HEK293 (cell line): ENCODE results near the gene MYL12A.
A peak's percentile ranks its signal among the peaks of the same experiment; 100 is the strongest.

Source experiments
- CTCF ChIA-PET: fragments of 350-600 bp; formaldehyde crosslinking; extraction: SDS; loops from one replicate; lab custom pipeline; 2021; ENCODE audit warnings: antibody characterized with exemption; lab: Yijun Ruan, JAX
- POLR2A ChIA-PET: fragments of 300-600 bp; formaldehyde crosslinking; extraction: SDS; loops from one replicate; lab custom pipeline; 2020; ENCODE audit warnings: antibody characterized with exemption, inconsistent platforms; lab: Yijun Ruan, JAX
- H3K27ac ChIP-seq: fragments of 200-500 bp; sonication (Bioruptor generic); 2 replicates; pipeline ENCODE4 v1.5.1; 2014; ENCODE audit warnings: low read depth, low read length, control low read depth, inconsistent platforms; ENCODE audit errors: extremely low read depth
- H3K36me3 ChIP-seq, 2 experiments: fragments of 200-500 bp in 1 of 2; sonication (Bioruptor generic) in 1 of 2; 1 replicate in 1 of 2; 2 replicates in 1 of 2; pipeline ENCODE4 v1.5.1; 2014 to 2017; ENCODE audit warnings: inconsistent platforms in 2 of 2, low read length in 2 of 2; ENCODE audit not compliant: control insufficient read depth in 2 of 2, insufficient read depth in 1 of 2
- H3K4me1 ChIP-seq: fragments of 200-500 bp; sonication (Bioruptor generic); 2 replicates; pipeline ENCODE4 v1.5.1; 2014; ENCODE audit warnings: mild to moderate bottlenecking, low read length, inconsistent platforms; ENCODE audit not compliant: control insufficient read depth, insufficient read depth
- H3K4me3 ChIP-seq: 2 replicates; pipeline ENCODE4 v1.5.1; 2011; ENCODE audit warnings: low read depth, mild to moderate bottlenecking, control low read depth, low read length, moderate library complexity
- H3K9me3 ChIP-seq: fragments of 200-500 bp; sonication (Bioruptor generic); 2 replicates; pipeline ENCODE4 v1.5.1; 2014; ENCODE audit warnings: low read depth, low read length, inconsistent platforms; ENCODE audit not compliant: control insufficient read depth, insufficient read depth
- EGR2 ChIP-seq: fragments of 450-650 bp; formaldehyde crosslinking; IDR thresholded peaks from 2 replicates; pipeline ENCODE4 v1.5.1; 2016; ENCODE audit warnings: low read depth, missing biosample characterization, missing genetic modification characterization
- GFI1B ChIP-seq: fragments of 450-650 bp; formaldehyde crosslinking; IDR thresholded peaks from 2 replicates; pipeline ENCODE4 v1.5.1; 2016; ENCODE audit warnings: missing biosample characterization, missing genetic modification characterization
- HIC1 ChIP-seq: fragments of 450-650 bp; formaldehyde crosslinking; IDR thresholded peaks from 2 replicates; pipeline ENCODE4 v1.5.1; 2016; ENCODE audit warnings: missing biosample characterization, missing genetic modification characterization
- REST ChIP-seq: fragments of 450-650 bp; formaldehyde crosslinking; IDR thresholded peaks from 2 replicates; pipeline ENCODE4 v1.5.1; 2016; ENCODE audit warnings: missing biosample characterization, missing genetic modification characterization
- SALL2 ChIP-seq: fragments of 450-650 bp; formaldehyde crosslinking; IDR thresholded peaks from 2 replicates; pipeline ENCODE4 v1.5.0; 2017; ENCODE audit warnings: missing biosample characterization, mild to moderate bottlenecking, missing genetic modification characterization, borderline replicate concordance
- SP2 ChIP-seq: fragments of 450-650 bp; formaldehyde crosslinking; IDR thresholded peaks from 2 replicates; pipeline ENCODE4 v1.5.1; 2016; ENCODE audit warnings: missing biosample characterization, missing genetic modification characterization
- SP7 ChIP-seq: fragments of 450-650 bp; formaldehyde crosslinking; IDR thresholded peaks from 2 replicates; pipeline ENCODE4 v1.5.1; 2016; ENCODE audit warnings: missing biosample characterization, missing genetic modification characterization
- TRIM28 ChIP-seq: IDR thresholded peaks from 2 replicates; pipeline ENCODE4 v1.6.1; 2011; ENCODE audit warnings: low read length, control low read depth, borderline replicate concordance
- ZFP37 ChIP-seq: fragments of 450-650 bp; formaldehyde crosslinking; IDR thresholded peaks from 2 replicates; pipeline ENCODE4 v1.5.1; 2016; ENCODE audit warnings: missing biosample characterization, missing genetic modification characterization
- ZIC2 ChIP-seq: fragments of 450-650 bp; formaldehyde crosslinking; IDR thresholded peaks from 2 replicates; pipeline ENCODE4 v1.5.1; 2016; ENCODE audit warnings: missing biosample characterization, missing genetic modification characterization
- ZNF112 ChIP-seq: fragments of 450-650 bp; formaldehyde crosslinking; IDR thresholded peaks from 2 replicates; pipeline ENCODE4 v1.5.0; 2017; ENCODE audit warnings: missing biosample characterization, missing genetic modification characterization
- ZNF211 ChIP-seq: fragments of 450-650 bp; formaldehyde crosslinking; IDR thresholded peaks from 2 replicates; pipeline ENCODE4 v1.5.1; 2016; ENCODE audit warnings: low read depth, missing biosample characterization, missing genetic modification characterization
- ZNF26 ChIP-seq: fragments of 450-650 bp; formaldehyde crosslinking; IDR thresholded peaks from 2 replicates; pipeline ENCODE4 v1.5.1; 2016; ENCODE audit warnings: missing biosample characterization, missing genetic modification characterization
- ZNF266 ChIP-seq: fragments of 450-650 bp; formaldehyde crosslinking; IDR thresholded peaks from 2 replicates; pipeline ENCODE4 v1.5.1; 2016; ENCODE audit warnings: missing biosample characterization, missing genetic modification characterization, low read depth
- ZNF292 ChIP-seq: fragments of 450-650 bp; formaldehyde crosslinking; IDR thresholded peaks from 2 replicates; pipeline ENCODE4 v1.5.1; 2016; ENCODE audit warnings: low read depth, missing biosample characterization, missing genetic modification characterization, borderline replicate concordance
- ZNF311 ChIP-seq: fragments of 450-650 bp; formaldehyde crosslinking; IDR thresholded peaks from 2 replicates; pipeline ENCODE4 v1.5.1; 2017; ENCODE audit warnings: missing biosample characterization, missing genetic modification characterization, borderline replicate concordance
- ZNF335 ChIP-seq: fragments of 450-650 bp; formaldehyde crosslinking; conservative IDR thresholded peaks from 2 replicates; pipeline ENCODE4 v1.5.1; 2016; ENCODE audit warnings: missing biosample characterization, missing genetic modification characterization
- ZNF48 ChIP-seq: fragments of 450-650 bp; formaldehyde crosslinking; IDR thresholded peaks from 2 replicates; pipeline ENCODE4 v1.5.1; 2016; ENCODE audit warnings: missing biosample characterization, missing genetic modification characterization
- ZNF521 ChIP-seq: fragments of 450-650 bp; formaldehyde crosslinking; IDR thresholded peaks from 2 replicates; pipeline ENCODE4 v1.5.1; 2017; ENCODE audit warnings: missing biosample characterization, mild to moderate bottlenecking, missing genetic modification characterization
- ZNF530 ChIP-seq: fragments of 450-650 bp; formaldehyde crosslinking; IDR thresholded peaks from 2 replicates; pipeline ENCODE4 v1.5.1; 2016; ENCODE audit warnings: low read depth, missing biosample characterization, missing genetic modification characterization
- ZNF626 ChIP-seq: fragments of 450-650 bp; sonication (Bioruptor Pico); formaldehyde crosslinking; IDR thresholded peaks from 2 replicates; pipeline ENCODE4 v1.5.1; 2018; ENCODE audit warnings: missing biosample characterization, missing genetic modification characterization, inconsistent platforms
- ZNF692 ChIP-seq: fragments of 450-650 bp; formaldehyde crosslinking; IDR thresholded peaks from 2 replicates; pipeline ENCODE4 v1.5.1; 2016; ENCODE audit warnings: missing biosample characterization, missing genetic modification characterization
- ZSCAN4 ChIP-seq: fragments of 450-650 bp; formaldehyde crosslinking; IDR thresholded peaks from 2 replicates; pipeline ENCODE4 v1.5.1; 2017; ENCODE audit warnings: missing biosample characterization, missing genetic modification characterization

Gene MYL12A

GRCh38 chr18:3264362-3264761, 16.8 kb downstream of the MYL12A start:
- Histone ChIP-seq H3K4me1 (peaks cover 20% of the 10 kb centered on the region), H3K27ac (no peak overlapping the region), H3K36me3 (no peaks in the 10 kb centered on the region), H3K9me3 (no peaks in the 10 kb centered on the region), H3K4me3 (no peak overlapping the region)
- ChIA-PET CTCF (interaction anchor here (1.0 kb wide), 1 partner anchor 18 kb away, joined by 5 read pairs; no protein-coding TSS in a partner anchor), POLR2A (interaction anchor here (1.4 to 1.6 kb wide), 2 partner anchors 13 to 33 kb away, joined by 3 to 7 read pairs; no protein-coding TSS in a partner anchor)
- no peak for TF ChIP-seq ZNF26 (tag by site-specific recombination)
- TF ChIP-seq REST: no peak
- TF ChIP-seq ZNF521 (tag by site-specific recombination): no peak
- no peak for TF ChIP-seq ZNF626 (tag by site-specific recombination)
- TF ChIP-seq ZIC2 (tag by site-specific recombination): no peak
- no peak for TF ChIP-seq ZNF112 (tag by site-specific recombination)
- TF ChIP-seq ZNF311 (tag by site-specific recombination): no peak
- no peak for TF ChIP-seq TRIM28
- 0 out of 2 replicates have a peak, but pooled peaks have one; percentile 18 for TF ChIP-seq ZFP37
- peak; percentile 21; the same call in 1 of the 2 replicates for TF ChIP-seq HIC1
- no peak for TF ChIP-seq SALL2 (tag by site-specific recombination)
- no peak for TF ChIP-seq ZSCAN4 (tag by site-specific recombination)
- TF ChIP-seq ZNF292: no peak
- no peak for TF ChIP-seq GFI1B (tag by site-specific recombination)
- no peak for TF ChIP-seq ZNF530 (tag by site-specific recombination)

- no peaks in the 10 kb centered on the region for H3K9me3 ChIP-seq
- ChIA-PET POLR2A (interaction anchor here (0.7 to 1.3 kb wide), 2 partner anchors 9 to 15 kb away, joined by 3 to 4 read pairs; no protein-coding TSS in a partner anchor), CTCF (interaction anchor here (0.6 to 0.9 kb wide), 3 partner anchors 12 to 506 kb away, joined by 3 to 7 read pairs (median 5); no protein-coding TSS in a partner anchor)
- H3K36me3 ChIP-seq: no peaks in the 10 kb centered on the region
- no peak overlapping the region for H3K4me3 ChIP-seq
- no peak overlapping the region for H3K27ac ChIP-seq
- peaks cover 20% of the 10 kb centered on the region for H3K4me1 ChIP-seq
- TF ChIP-seq ZNF211 (tag by site-specific recombination): no peak
- TF ChIP-seq ZNF335 (tag by site-specific recombination): no peak
- peak; percentile 12; the same call in 1 of the 2 replicates for TF ChIP-seq SP2 (tag by site-specific recombination)
- TF ChIP-seq EGR2 (tag by site-specific recombination): no peak
- TF ChIP-seq ZNF48 (tag by site-specific recombination): no peak
- 0 out of 2 replicates have a peak, but pooled peaks have one; percentile 11 for TF ChIP-seq GFI1B (tag by site-specific recombination)
- TF ChIP-seq ZNF692 (tag by site-specific recombination): no peak
- TF ChIP-seq ZNF266 (tag by site-specific recombination): no peak
- peak; percentile 41; the same call in 1 of the 2 replicates for TF ChIP-seq SP7
These were observed 18.0 kb downstream of the MYL12A start for GRCh38 chr18:3265564-3266033.
